Measurements from ENCODE around the gene CDK16. TPM values are rescaled to one million over a fixed set of nuclear protein-coding genes. Genes with fewer than 3 reads are reported as not detected.

The CDK16 gene
- total RNA-seq, 1 experiment from 2014 or later: 134 TPM

GRCh38 chrX:47189906-47190305 is 28.6 kb upstream of the CDK16 start:
- POLR2A ChIA-PET: interaction anchor here (0.6 kb wide), 2 partner anchors 20 to 38 kb away, joined by 5 to 16 read pairs; no protein-coding TSS in a partner anchor
- intact Hi-C loops (cut with micrococcal nuclease; ENCODE audit: unreplicated experiment): loop anchor here (10.0 kb wide), 2 partner anchors 195 to 335 kb away; no protein-coding TSS in a partner anchor
- in situ Hi-C loops (cut with HindIII; ENCODE audit: low pct_unique_long_range_greater_than_20kb, low sequenced_read_pairs): no loop called here
- no peak overlapping the region for H3K27ac ChIP-seq (ENCODE audit: low read length)
- no peaks in the 10 kb centered on the region for H3K27me3 ChIP-seq (ENCODE audit: control insufficient read depth, insufficient read depth, low read length)
- no peak for TF ChIP-seq SIN3A (IDR thresholded peaks at IDR 0.05; ENCODE audit: borderline replicate concordance, insufficient read depth, low read depth, low read length)
- no peak for TF ChIP-seq REST (IDR thresholded peaks at IDR 0.05; ENCODE audit: insufficient read depth in 1 of 2, low read depth in 2 of 2, low read length in 1 of 2)
- no peak for TF ChIP-seq POLR2AphosphoS5 (IDR thresholded peaks at IDR 0.05; ENCODE audit: low read depth, low read length)
- no peak for TF ChIP-seq CTCF (IDR thresholded peaks at IDR 0.05)
- TF ChIP-seq TCF7L2 (IDR thresholded peaks at IDR 0.05; ENCODE audit: low read depth, low read length): no peak
- H3K36me3 ChIP-seq (ENCODE audit: control insufficient read depth, insufficient read depth, low read length): peaks cover 3% of the 10 kb centered on the region; the same call in 1 of the 2 replicates
- H3K4me3 ChIP-seq (ENCODE audit: low read depth in 2 of 2, low read length in 2 of 2): no peak overlapping the region
- BruUV-seq (replicated peaks): no TSS peak
- ATAC-seq: no peak
- H3K9me3 ChIP-seq (ENCODE audit: control insufficient read depth, insufficient read depth, low read depth, low read length): no peaks in the 10 kb centered on the region
- no peak for DNase-seq (ENCODE audit: low read depth, low spot score)
- CTCF ChIA-PET: no interaction called here
- H3K4me1 ChIP-seq (ENCODE audit: control insufficient read depth, insufficient read depth, low read length): peaks cover 12% of the 10 kb centered on the region

GRCh38 chrX:47190445-47191269 is 27.8 kb upstream of the CDK16 start:
- H3K9me3 ChIP-seq (ENCODE audit: control insufficient read depth, insufficient read depth, low read depth, low read length): no peaks in the 10 kb centered on the region
- peaks cover under 1% of the 10 kb centered on the region; the same call in 1 of the 2 replicates for H3K36me3 ChIP-seq (ENCODE audit: control insufficient read depth, insufficient read depth, low read length)
- in situ Hi-C loops (cut with HindIII; ENCODE audit: low pct_unique_long_range_greater_than_20kb, low sequenced_read_pairs) (no loop called here), intact Hi-C loops (cut with micrococcal nuclease; ENCODE audit: unreplicated experiment) (loop anchor here (10.0 kb wide), 2 partner anchors 194 to 334 kb away; no protein-coding TSS in a partner anchor)
- ChIA-PET CTCF (interaction anchor here (0.6 to 1.0 kb wide), 3 partner anchors 62 to 333 kb away, joined by 3 to 5 read pairs (median 3); no protein-coding TSS in a partner anchor), POLR2A (interaction anchor here (0.6 kb wide), 1 partner anchor 39 kb away, joined by 16 read pairs; no protein-coding TSS in a partner anchor)
- H3K4me3 ChIP-seq (ENCODE audit: low read depth in 2 of 2, low read length in 2 of 2): peak overlapping the region; percentile 72 to 73
- peak; percentile 60 for DNase-seq (ENCODE audit: low read depth, low spot score)
- BruUV-seq (replicated peaks): no TSS peak
- peak; percentile 86 for ATAC-seq
- peaks cover 17% of the 10 kb centered on the region for H3K4me1 ChIP-seq (ENCODE audit: control insufficient read depth, insufficient read depth, low read length)
- H3K27me3 ChIP-seq (ENCODE audit: control insufficient read depth, insufficient read depth, low read length): no peaks in the 10 kb centered on the region
- TF ChIP-seq POLR2AphosphoS5 (IDR thresholded peaks at IDR 0.05; ENCODE audit: low read depth, low read length) (peak; percentile 70), CTCF (IDR thresholded peaks at IDR 0.05) (no peak), TCF7L2 (IDR thresholded peaks at IDR 0.05; ENCODE audit: low read depth, low read length) (peak; percentile 41; the same call in 1 of the 2 replicates), SIN3A (IDR thresholded peaks at IDR 0.05; ENCODE audit: borderline replicate concordance, insufficient read depth, low read depth, low read length) (no peak), REST (IDR thresholded peaks at IDR 0.05; ENCODE audit: insufficient read depth in 1 of 2, low read depth in 2 of 2, low read length in 1 of 2) (0 out of 4 replicates have a peak, but pooled peaks of 1 of the 2 experiments have one; percentile 25)
- peak overlapping the region; percentile 85 for H3K27ac ChIP-seq (ENCODE audit: low read length)

Measured in Panc1 (cell line).